NCI-H2196 (cell line): ENCODE results near the gene SPTLC1.

Source experiments
- DNase-seq: peaks from one replicate; lab custom pipeline; 2025; ENCODE audit not compliant: unreplicated experiment; lab: John Stamatoyannopoulos, UW

Gene SPTLC1

GRCh38 chr9:91992461-91993041 is 122.7 kb downstream of the SPTLC1 start:
- DNase-seq, result no peak

DNA sequence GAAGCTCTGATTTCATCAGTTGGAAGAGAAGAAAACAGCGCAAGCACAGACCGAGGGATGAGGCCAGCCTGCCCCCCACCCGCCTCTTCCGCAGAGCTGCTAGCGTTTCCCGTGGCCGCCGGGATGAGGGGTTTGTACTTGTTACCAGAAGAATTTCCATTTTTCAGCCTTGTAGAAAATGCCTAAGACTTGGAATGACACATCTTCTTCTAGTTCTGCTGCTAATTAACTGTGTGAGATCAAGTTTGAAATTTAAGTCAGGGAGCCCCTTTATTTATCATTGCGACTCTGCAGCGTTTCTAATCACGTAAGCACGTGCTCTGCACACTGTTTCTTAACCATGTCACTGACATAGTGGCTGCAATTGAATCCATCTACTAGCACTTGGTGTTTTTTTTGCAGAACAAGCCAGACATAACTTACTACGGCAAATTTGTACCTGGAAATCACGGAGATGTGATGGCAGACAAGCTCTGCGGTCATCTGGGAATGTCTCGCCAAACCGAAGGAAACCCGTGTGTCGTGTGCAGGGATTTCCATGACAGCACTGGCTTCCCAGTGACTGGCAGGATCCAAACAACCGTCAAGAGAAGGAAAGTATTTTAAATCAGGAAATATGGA is 123.4 kb downstream of the SPTLC1 start:
- no peak for DNase-seq

GRCh38 chr9:91986248-91986647 is 129.0 kb downstream of the SPTLC1 start:
- no peak for DNase-seq

DNA sequence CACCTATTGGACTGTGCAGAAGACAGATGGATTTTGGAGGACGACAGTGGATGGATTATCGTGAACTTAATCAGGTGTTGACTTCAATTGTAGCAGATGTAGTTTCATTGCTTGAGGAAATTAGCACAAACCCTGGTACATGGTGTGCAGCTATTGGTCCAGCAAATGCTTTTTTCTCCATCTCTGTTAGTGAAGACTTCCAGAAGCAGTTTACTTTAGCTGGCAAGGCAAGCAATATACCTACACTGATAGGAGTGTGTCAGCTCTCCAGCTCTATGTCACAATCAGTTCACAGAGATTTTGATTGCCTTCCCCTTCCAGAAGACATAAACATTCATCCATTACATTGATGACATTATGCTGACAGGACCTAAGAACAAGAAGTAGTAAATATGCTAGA is 129.5 kb downstream of the SPTLC1 start:
- no peak for DNase-seq
